ENCODE data around the gene MYO1E.

MYO1E gene

GRCh38 chr15:59256482-59256881, 116.2 kb downstream of the MYO1E start:
- DNase-seq, result no peak

GRCh38 chr15:59255680-59256336, 116.9 kb downstream of the MYO1E start:
- peak; percentile 46 for DNase-seq

- no peak for DNase-seq
These were observed 120.5 kb downstream of the MYO1E start for GRCh38 chr15:59252137-59252536.

GRCh38 chr15:59251001-59251845, 121.4 kb downstream of the MYO1E start:
- DNase-seq, result no peak

GRCh38 chr15:59250249-59250648, 122.4 kb downstream of the MYO1E start:
- no peak for DNase-seq

- DNase-seq, result no peak
These were observed 122.9 kb downstream of the MYO1E start for GRCh38 chr15:59249816-59250215.

- peak; percentile 58 for DNase-seq
These were observed 125.3 kb downstream of the MYO1E start for GRCh38 chr15:59247364-59247763.

GRCh38 chr15:59245559-59245958, 127.1 kb downstream of the MYO1E start:
- DNase-seq, result no peak

GRCh38 chr15:59244337-59244736, 128.3 kb downstream of the MYO1E start:
- no peak for DNase-seq

- no peak for DNase-seq
These were observed 129.0 kb downstream of the MYO1E start for GRCh38 chr15:59243622-59244021.

GRCh38 chr15:59242649-59243048, 130.0 kb downstream of the MYO1E start:
- DNase-seq, result no peak

- no peak for DNase-seq
These were observed 132.6 kb downstream of the MYO1E start for GRCh38 chr15:59240036-59240435.

GRCh38 chr15:59237924-59238331, 134.7 kb downstream of the MYO1E start:
- DNase-seq, result no peak

- DNase-seq, result no peak
These were observed 135.4 kb downstream of the MYO1E start for GRCh38 chr15:59237119-59237855.

GRCh38 chr15:59236394-59236793, 136.3 kb downstream of the MYO1E start:
- DNase-seq, result no peak

- no peak for DNase-seq
These were observed 140.2 kb downstream of the MYO1E start for GRCh38 chr15:59232476-59232875.

- DNase-seq, result no peak
These were observed 142.1 kb downstream of the MYO1E start for GRCh38 chr15:59230531-59231055.

- no peak for DNase-seq
These were observed 143.2 kb downstream of the MYO1E start for GRCh38 chr15:59229453-59229852.

GRCh38 chr15:59229015-59229414, 143.7 kb downstream of the MYO1E start:
- DNase-seq, result no peak

GRCh38 chr15:59227021-59227420, 145.7 kb downstream of the MYO1E start:
- DNase-seq, result no peak

- DNase-seq, result no peak
These were observed 148.2 kb downstream of the MYO1E start for GRCh38 chr15:59224474-59224873.

- DNase-seq, result no peak
These were observed 148.9 kb downstream of the MYO1E start for GRCh38 chr15:59223736-59224135.

- no peak for DNase-seq
These were observed 149.6 kb downstream of the MYO1E start for GRCh38 chr15:59222906-59223550.

All from stimulated activated CD4-positive, alpha-beta T cell treated with anti-CD3 and anti-CD28 coated beads, Interleukin-4, amount 100 ng/mL, for 24 hours (primary cell).